ENCODE data around the gene OSBPL5. TPM values are rescaled to one million over a fixed set of nuclear protein-coding genes. Genes with fewer than 3 reads are reported as not detected.

The OSBPL5 gene
- total and polyA plus RNA-seq, 4 donors: 20.9 to 54.0 (median 34.8) TPM

- Histone ChIP-seq H3K36me3 (ENCODE audit: control insufficient read depth, insufficient read depth, low read length) (peaks cover 70% of the 10 kb centered on the region), H3K27me3 (ENCODE audit: control insufficient read depth, insufficient read depth, low read length) (no peaks in the 10 kb centered on the region), H3K9me3 (ENCODE audit: control insufficient read depth, insufficient read depth, low read length) (no peaks in the 10 kb centered on the region), H3K4me1 (ENCODE audit: control insufficient read depth, insufficient read depth, low read length) (peaks cover 40% of the 10 kb centered on the region), H3K4me3 (ENCODE audit: low read depth, low read length) (no peak overlapping the region), H3K27ac (ENCODE audit: low read depth, low read length) (no peak overlapping the region)
- no peak for DNase-seq (ENCODE audit: low read depth in 4 of 6, low spot score in 6 of 6)
- 88% methylated on average over 21 of the region's 21 CpGs for WGBS (ENCODE audit: insufficient coverage)
These were observed 35.4 kb downstream of the OSBPL5 start for GRCh38 chr11:3129591-3130268.

GRCh38 chr11:3129181-3129590 is 35.9 kb downstream of the OSBPL5 start:
- H3K27me3 ChIP-seq (ENCODE audit: control insufficient read depth, insufficient read depth, low read length): no peaks in the 10 kb centered on the region
- H3K4me1 ChIP-seq (ENCODE audit: control insufficient read depth, insufficient read depth, low read length): peaks cover 42% of the 10 kb centered on the region
- no peaks in the 10 kb centered on the region for H3K9me3 ChIP-seq (ENCODE audit: control insufficient read depth, insufficient read depth, low read length)
- 95% methylated on average over 6 of the region's 10 CpGs for WGBS (ENCODE audit: insufficient coverage)
- peaks cover 71% of the 10 kb centered on the region for H3K36me3 ChIP-seq (ENCODE audit: control insufficient read depth, insufficient read depth, low read length)
- no peak for DNase-seq (ENCODE audit: low read depth in 4 of 6, low spot score in 6 of 6)
- H3K27ac ChIP-seq (ENCODE audit: low read depth, low read length): no peak overlapping the region
- no peak overlapping the region for H3K4me3 ChIP-seq (ENCODE audit: low read depth, low read length)

GRCh38 chr11:3128356-3129180 is 36.5 kb downstream of the OSBPL5 start:
- Histone ChIP-seq H3K9me3 (ENCODE audit: control insufficient read depth, insufficient read depth, low read length) (no peaks in the 10 kb centered on the region), H3K27me3 (ENCODE audit: control insufficient read depth, insufficient read depth, low read length) (no peaks in the 10 kb centered on the region), H3K4me3 (ENCODE audit: low read depth, low read length) (no peak overlapping the region), H3K4me1 (ENCODE audit: control insufficient read depth, insufficient read depth, low read length) (peaks cover 46% of the 10 kb centered on the region), H3K27ac (ENCODE audit: low read depth, low read length) (no peak overlapping the region), H3K36me3 (ENCODE audit: control insufficient read depth, insufficient read depth, low read length) (peaks cover 73% of the 10 kb centered on the region)
- DNase-seq (ENCODE audit: low read depth in 4 of 6, low spot score in 6 of 6): no peak
- WGBS (ENCODE audit: insufficient coverage): 89% methylated on average over 16 of the region's 19 CpGs

GRCh38 chr11:3127706-3128355 is 37.3 kb downstream of the OSBPL5 start:
- DNase-seq (ENCODE audit: low read depth in 4 of 6, low spot score in 6 of 6): no peak
- Histone ChIP-seq H3K36me3 (ENCODE audit: control insufficient read depth, insufficient read depth, low read length) (peaks cover 74% of the 10 kb centered on the region), H3K9me3 (ENCODE audit: control insufficient read depth, insufficient read depth, low read length) (no peaks in the 10 kb centered on the region), H3K27ac (ENCODE audit: low read depth, low read length) (no peak overlapping the region), H3K27me3 (ENCODE audit: control insufficient read depth, insufficient read depth, low read length) (no peaks in the 10 kb centered on the region), H3K4me1 (ENCODE audit: control insufficient read depth, insufficient read depth, low read length) (peaks cover 46% of the 10 kb centered on the region), H3K4me3 (ENCODE audit: low read depth, low read length) (no peak overlapping the region)
- 79% methylated on average over 13 of the region's 16 CpGs for WGBS (ENCODE audit: insufficient coverage)

- WGBS (ENCODE audit: insufficient coverage): 84% methylated on average over 24 of the region's 24 CpGs
- H3K4me1 ChIP-seq (ENCODE audit: control insufficient read depth, insufficient read depth, low read length): peaks cover 44% of the 10 kb centered on the region
- H3K36me3 ChIP-seq (ENCODE audit: control insufficient read depth, insufficient read depth, low read length): peaks cover 80% of the 10 kb centered on the region
- no peaks in the 10 kb centered on the region for H3K27me3 ChIP-seq (ENCODE audit: control insufficient read depth, insufficient read depth, low read length)
- DNase-seq (ENCODE audit: low read depth in 4 of 6, low spot score in 6 of 6): no peak
- no peak overlapping the region for H3K27ac ChIP-seq (ENCODE audit: low read depth, low read length)
- H3K4me3 ChIP-seq (ENCODE audit: low read depth, low read length): no peak overlapping the region
- H3K9me3 ChIP-seq (ENCODE audit: control insufficient read depth, insufficient read depth, low read length): no peaks in the 10 kb centered on the region
These were observed 38.0 kb downstream of the OSBPL5 start for GRCh38 chr11:3126901-3127691.

GRCh38 chr11:3126207-3126865 is 38.8 kb downstream of the OSBPL5 start:
- WGBS (ENCODE audit: insufficient coverage): 88% methylated on average over 21 of the region's 21 CpGs
- no peak overlapping the region for H3K27ac ChIP-seq (ENCODE audit: low read depth, low read length)
- H3K9me3 ChIP-seq (ENCODE audit: control insufficient read depth, insufficient read depth, low read length): no peaks in the 10 kb centered on the region
- no peak overlapping the region for H3K4me3 ChIP-seq (ENCODE audit: low read depth, low read length)
- H3K36me3 ChIP-seq (ENCODE audit: control insufficient read depth, insufficient read depth, low read length): peaks cover 88% of the 10 kb centered on the region
- peaks cover 44% of the 10 kb centered on the region for H3K4me1 ChIP-seq (ENCODE audit: control insufficient read depth, insufficient read depth, low read length)
- no peak for DNase-seq (ENCODE audit: low read depth in 4 of 6, low spot score in 6 of 6)
- H3K27me3 ChIP-seq (ENCODE audit: control insufficient read depth, insufficient read depth, low read length): no peaks in the 10 kb centered on the region

- Histone ChIP-seq H3K27me3 (ENCODE audit: control insufficient read depth, insufficient read depth, low read length) (no peaks in the 10 kb centered on the region), H3K27ac (ENCODE audit: low read depth, low read length) (no peak overlapping the region), H3K9me3 (ENCODE audit: control insufficient read depth, insufficient read depth, low read length) (no peaks in the 10 kb centered on the region), H3K4me1 (ENCODE audit: control insufficient read depth, insufficient read depth, low read length) (peaks cover 36% of the 10 kb centered on the region), H3K4me3 (ENCODE audit: low read depth, low read length) (no peak overlapping the region), H3K36me3 (ENCODE audit: control insufficient read depth, insufficient read depth, low read length) (peaks cover 97% of the 10 kb centered on the region)
- no peak for DNase-seq (ENCODE audit: low read depth in 4 of 6, low spot score in 6 of 6)
- 100% methylated on average over 1 of the region's 3 CpGs for WGBS (ENCODE audit: insufficient coverage)
These were observed 40.3 kb downstream of the OSBPL5 start for GRCh38 chr11:3124821-3125220.

GRCh38 chr11:3123761-3124733 is 41.1 kb downstream of the OSBPL5 start:
- no peaks in the 10 kb centered on the region for H3K27me3 ChIP-seq (ENCODE audit: control insufficient read depth, insufficient read depth, low read length)
- WGBS (ENCODE audit: insufficient coverage): 74% methylated on average over 11 of the region's 19 CpGs
- H3K36me3 ChIP-seq (ENCODE audit: control insufficient read depth, insufficient read depth, low read length): peaks cover 97% of the 10 kb centered on the region
- peak in 2 of 6 donors; percentile 40 to 70 for DNase-seq (ENCODE audit: low read depth in 4 of 6, low spot score in 6 of 6)
- peaks cover 36% of the 10 kb centered on the region for H3K4me1 ChIP-seq (ENCODE audit: control insufficient read depth, insufficient read depth, low read length)
- no peak overlapping the region for H3K4me3 ChIP-seq (ENCODE audit: low read depth, low read length)
- H3K9me3 ChIP-seq (ENCODE audit: control insufficient read depth, insufficient read depth, low read length): no peaks in the 10 kb centered on the region
- no peak overlapping the region for H3K27ac ChIP-seq (ENCODE audit: low read depth, low read length)

All from spinal cord (tissue), 10 donors.